OCI-LY7 (cell line): Measurements from ENCODE around the gene BOLA3.

Experiments used
- CTCF ChIP-seq: fragments of 200-600 bp; sonication (generic); conservative IDR thresholded peaks from 2 replicates; pipeline ENCODE4 v1.5.1; 2014; ENCODE audit warnings: mild to moderate bottlenecking, antibody characterized with exemption, low read length, moderate library complexity, mixed read lengths
- EZH2phosphoT487 ChIP-seq: fragments of 200-600 bp; sonication (generic); IDR thresholded peaks from 2 replicates; pipeline ENCODE4 v1.6.1; 2018; ENCODE audit warnings: low read depth, borderline replicate concordance, mild to moderate bottlenecking, mixed run types, antibody characterized with exemption, low read length, moderate library complexity, mixed read lengths

GRCh38 chr2:74095632-74096031, 52.1 kb downstream of the BOLA3 start:
- TF ChIP-seq CTCF: no peak
- no peak for TF ChIP-seq EZH2phosphoT487
